Stimulated activated CD4-positive, alpha-beta T cell treated with anti-CD3 and anti-CD28 coated beads, Interleukin-12 subunit alpha, Interleukin-12 subunit beta, amount 100 ng/mL, for 48 hours (primary cell): ENCODE measurements around the gene UNC79.

Experiments
- DNase-seq, 3 donors: peaks; one replicate each; pipeline ENCODE4 v3.0.0-alpha.2; 2020; ENCODE audit warnings: low read depth in 2 of 3, low spot score in 1 of 3

UNC79 gene

DNA sequence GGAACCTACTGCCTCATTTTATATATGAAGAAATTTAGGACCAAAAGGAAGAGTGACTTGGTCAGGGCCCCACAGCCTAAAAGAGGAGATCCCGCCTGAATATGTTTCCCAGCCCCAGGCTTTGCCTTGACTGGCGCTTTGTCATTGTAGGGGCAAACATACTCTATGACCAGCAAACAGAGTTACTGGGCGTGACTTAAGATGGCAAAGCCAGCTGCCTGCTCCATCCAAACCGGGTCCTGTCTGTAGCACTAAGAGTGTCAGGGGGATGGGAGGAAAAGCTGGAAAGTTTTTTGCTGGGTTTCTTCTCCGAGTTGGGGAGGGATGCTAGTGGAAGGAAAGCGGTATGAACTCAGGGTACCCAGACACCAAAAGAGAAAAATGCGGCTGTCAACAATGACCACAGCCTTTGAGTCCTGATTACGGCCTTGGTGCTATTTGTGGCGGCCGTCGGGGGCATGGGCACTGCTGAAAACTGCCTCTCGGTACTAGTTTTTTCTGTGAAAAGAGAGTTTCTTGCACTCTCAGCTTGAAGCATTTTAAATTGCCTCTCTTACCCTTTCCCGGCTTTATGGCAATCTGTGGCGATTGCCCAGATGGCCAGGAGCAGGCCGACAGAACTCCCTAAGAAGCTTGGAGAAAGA is 274.9 kb downstream of the UNC79 start:
- DNase-seq: no peak

DNA sequence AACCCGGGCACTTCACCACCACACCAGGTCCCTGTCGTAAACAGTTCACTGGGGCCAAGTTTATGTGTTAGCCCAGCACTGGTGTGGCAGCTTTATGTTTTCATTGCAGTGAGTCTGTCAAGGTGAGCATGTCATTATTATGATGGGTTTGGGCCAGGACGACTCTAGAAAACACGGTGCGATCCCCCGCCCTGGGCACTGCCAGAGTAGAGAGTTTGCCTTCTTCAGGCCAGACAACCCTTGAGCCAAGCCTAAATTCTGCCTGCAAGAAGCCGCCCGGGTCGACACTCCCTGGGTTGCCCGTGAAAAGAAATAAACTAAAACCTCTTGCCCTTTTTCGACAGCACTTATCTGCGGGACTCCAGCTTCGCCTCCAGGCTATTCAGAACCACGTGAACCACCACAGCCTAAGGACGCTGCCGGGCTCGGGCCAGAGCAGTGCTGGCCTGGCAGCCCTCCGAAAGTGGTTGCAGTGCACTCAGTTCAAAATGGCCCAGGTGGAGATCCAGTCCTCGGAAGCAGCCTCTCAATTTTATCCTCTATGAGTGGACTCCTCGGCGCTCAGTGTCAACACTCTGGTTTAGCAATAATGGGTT is 275.7 kb downstream of the UNC79 start:
- DNase-seq: no peak

DNA sequence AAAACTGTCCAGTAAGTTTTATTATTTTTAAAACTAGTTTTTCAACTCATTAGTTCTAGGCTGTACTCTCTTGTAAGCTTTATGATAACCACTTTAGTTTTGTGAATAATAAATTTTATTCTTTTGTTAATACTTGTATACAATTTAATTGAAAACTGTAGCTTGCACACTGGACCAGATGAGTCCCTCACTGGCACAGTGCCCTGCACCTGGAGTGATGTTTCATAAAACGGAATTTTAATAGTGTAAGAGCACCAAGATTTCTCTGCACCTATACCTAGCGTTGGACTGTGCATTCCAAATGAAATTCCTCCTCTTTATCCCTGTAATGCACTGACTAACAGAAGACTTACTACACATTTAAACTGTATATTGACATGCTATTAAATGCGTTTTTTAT is 276.7 kb downstream of the UNC79 start:
- no peak for DNase-seq

DNA sequence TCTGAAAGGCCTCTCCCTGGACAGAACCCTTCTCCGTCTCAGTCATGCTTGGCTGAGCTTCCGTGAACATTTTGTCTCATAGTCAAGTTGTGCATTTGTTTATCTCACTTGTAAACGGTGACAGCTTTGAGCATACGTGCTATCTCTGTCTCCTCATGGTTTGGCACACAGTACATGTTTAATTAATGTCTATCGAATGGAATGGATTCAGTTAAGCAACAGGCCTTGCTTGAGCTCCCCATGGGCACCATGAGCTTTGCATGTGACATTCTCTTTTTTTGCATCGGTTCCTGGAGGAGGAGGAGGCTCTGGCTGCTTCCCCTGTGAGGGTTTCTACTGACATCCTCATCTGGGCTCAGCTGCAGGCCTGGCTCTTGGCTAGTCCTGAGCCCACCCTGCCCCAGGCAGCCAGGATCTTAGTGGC is 277.6 kb downstream of the UNC79 start:
- DNase-seq: no peak

DNA sequence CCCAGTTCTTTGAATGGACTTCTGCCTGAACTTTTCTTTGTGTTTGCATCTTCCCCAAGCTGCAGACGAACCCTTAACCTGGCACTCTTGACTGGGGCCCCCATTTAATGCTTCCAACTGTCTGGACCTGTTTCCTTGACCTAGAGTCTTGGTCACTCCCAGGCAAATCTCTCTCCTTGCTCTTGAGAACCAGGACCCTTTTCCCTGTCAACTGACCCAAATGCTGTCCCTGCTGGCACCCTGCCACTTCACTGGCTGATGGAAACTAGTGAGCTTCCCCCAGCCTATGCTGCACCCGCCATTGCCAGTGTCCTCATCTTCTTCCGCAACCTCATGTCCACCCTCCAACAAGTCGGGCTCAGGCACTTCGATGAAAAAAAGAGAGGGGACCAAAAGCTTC is 278.1 kb downstream of the UNC79 start:
- no peak for DNase-seq

DNA sequence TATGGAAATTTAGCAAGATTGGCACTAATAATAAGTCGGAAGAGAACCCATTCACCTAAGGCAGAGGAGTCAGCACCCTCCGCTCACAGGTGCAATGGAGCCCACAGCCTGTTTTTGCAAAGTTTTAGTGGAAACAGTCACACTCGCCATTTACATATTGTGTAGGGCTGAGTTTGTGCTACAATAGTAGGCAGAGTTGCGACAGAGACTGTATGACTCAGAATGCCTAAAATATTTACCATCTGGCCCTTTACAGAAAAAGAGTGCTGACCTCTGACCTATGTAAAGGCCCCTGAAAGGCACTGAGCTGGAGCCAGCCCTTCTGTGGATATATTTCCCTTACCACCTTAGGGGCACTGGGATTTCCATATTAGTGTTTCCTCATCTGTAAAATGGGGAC is 278.5 kb downstream of the UNC79 start:
- DNase-seq: no peak

DNA sequence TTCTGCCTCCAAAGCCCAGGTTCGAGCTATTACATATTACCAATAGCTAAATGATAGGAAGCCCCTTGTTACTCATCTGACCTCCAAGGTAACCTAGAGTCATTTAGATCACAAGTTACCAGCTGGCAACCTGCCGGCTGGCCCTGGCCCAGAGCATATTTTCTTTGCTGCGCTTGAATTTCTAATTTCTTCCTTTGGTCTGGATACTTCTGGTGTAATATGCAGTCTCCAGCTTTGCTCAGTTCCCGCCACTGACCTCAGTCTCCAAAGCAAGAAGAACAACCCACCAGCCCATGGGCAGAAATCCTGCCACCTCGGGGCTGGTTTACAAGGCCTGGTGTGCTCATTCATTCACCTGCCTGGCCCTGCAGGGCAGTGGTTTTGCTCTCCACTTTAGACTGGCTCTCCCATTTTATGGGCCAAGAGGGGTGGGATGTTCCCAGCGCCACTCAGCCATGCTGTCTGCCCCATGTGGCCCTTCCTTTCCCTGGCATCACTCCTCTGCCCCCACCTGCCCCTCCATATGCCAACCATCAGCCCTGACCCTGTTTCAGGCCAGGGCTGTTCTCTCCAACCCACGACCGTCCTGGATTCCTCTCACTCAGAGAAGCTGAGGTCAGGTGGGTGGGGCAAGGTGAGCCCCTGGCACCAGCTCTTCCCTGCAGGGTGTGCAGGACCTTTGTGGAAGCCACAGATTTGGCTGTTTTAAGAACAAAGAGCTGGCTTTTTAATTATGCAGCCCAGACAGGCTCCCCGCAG is 281.5 kb downstream of the UNC79 start:
- DNase-seq: no peak

DNA sequence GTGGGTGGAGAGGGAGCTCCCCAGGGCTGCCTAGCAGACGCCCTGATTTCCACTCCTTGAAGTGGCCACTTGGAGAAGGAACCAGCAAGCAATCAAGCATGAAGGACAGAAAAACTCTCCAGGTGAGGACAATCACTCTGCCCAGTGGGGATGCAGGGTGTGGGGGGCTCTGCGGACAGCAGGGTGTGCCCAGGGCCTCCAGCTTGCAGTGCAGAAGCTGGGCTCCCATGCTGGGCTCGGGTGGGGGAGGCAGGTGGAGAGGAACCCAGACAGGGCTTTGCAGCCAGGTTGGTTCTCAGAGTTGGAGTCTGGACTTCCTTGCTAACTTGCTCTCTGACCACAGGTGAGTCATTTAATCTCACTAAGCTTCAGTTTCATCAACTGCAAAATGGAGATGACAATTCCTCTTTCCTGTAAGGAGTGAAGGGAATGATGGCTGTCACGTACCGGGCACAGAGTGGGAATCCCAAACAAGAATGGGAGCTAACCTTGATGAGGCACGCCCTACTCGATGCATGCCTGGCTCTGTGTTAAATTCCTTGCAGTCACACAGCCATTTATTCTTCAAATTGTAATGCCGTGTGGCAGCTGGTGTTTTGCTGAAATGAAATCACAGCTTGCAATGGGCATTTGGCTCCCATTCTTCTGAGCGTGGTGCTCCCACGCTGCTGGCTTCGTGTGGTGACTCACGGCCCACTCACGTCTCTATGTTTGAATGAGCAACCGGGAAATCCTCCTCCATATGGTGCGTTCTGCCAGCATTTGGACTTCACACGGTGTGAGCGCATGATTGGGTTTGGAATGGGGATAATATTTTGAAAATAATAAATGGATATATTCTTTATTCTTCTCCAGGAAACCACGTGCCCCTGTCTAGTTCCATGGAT is 282.3 kb downstream of the UNC79 start:
- DNase-seq: no peak

DNA sequence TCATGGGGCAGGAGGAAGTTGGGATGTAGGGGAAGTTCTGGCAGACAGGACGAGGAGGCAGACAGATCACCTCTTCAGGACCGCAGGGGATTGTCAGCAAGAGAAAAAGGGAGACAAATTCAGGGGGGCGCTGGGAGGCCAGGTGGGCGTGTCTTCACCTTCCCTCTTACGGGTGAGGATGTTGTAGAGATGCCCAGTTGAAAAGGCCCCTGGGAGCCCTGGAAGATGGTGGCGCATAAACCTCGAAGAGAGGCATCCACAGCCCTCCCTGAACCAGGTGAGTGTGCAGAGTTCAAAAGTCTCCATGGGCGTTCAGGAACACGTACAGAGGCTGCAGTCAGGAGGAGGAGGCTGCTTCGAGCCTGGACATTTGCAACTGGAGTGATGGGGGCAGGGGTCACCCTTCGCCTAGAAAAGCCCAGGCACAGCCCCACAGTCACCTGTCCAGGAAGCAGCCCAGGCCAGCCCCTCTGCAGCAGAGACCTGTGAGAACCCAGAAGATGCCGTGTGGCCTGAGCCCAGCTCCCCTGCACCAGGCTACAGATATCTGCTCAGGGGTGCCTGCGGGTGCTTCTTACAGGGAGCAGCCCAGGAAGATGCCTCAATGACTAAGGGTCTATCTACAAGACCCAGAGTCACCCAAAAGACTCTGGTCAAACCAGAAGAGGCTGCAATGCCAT is 283.1 kb downstream of the UNC79 start:
- DNase-seq: no peak

DNA sequence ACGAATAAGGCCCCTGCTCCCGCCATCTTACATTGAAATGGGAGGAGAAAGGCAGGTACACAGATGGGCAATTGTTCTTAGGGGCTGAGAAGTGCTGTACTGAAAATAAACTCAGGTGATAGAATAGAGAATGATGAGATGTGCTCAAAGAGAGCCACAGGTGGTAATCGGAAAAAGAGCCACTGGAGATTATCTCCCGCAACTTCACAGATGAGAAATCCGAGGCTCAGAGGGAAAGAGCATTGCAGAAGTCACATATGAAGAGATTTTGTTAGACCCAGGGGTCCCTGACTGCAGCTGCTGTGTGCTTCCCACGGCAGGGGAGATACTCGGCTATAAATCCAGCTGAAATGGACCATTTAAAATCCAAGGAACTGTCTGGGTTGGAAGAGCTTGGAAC is 283.9 kb downstream of the UNC79 start:
- no peak for DNase-seq

DNA sequence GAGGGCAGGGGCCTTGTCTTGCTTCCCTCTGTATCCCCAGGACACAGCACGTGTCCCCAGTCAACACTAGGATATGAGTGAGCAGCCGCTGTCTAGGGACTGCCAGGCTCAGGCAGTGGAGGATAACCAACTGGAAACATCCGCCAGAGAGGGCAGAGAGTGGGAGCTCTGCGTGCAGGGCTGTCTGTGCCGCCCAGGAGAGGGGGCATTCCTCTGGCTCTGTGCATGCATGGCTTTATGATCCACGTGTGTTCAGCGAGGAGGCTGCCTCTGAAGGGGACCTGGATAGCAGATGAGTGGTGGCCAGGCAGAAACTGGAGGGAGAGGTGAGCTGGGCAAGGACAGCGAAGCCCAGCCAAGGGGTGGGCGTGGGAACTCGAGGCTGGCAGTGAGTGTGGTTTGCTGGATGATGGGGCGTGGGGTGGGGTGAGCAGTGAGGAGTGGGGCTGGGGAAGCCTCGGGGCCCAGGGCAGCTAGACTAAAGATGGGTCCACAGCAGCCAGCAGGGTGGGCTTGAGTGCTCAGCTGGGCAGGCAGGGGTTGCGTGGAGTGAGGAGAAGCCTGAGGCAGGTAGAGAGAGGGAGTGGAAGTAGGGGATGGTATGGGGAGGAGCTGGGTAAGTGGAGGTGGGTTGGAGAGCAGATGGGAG is 284.7 kb downstream of the UNC79 start:
- no peak for DNase-seq

DNA sequence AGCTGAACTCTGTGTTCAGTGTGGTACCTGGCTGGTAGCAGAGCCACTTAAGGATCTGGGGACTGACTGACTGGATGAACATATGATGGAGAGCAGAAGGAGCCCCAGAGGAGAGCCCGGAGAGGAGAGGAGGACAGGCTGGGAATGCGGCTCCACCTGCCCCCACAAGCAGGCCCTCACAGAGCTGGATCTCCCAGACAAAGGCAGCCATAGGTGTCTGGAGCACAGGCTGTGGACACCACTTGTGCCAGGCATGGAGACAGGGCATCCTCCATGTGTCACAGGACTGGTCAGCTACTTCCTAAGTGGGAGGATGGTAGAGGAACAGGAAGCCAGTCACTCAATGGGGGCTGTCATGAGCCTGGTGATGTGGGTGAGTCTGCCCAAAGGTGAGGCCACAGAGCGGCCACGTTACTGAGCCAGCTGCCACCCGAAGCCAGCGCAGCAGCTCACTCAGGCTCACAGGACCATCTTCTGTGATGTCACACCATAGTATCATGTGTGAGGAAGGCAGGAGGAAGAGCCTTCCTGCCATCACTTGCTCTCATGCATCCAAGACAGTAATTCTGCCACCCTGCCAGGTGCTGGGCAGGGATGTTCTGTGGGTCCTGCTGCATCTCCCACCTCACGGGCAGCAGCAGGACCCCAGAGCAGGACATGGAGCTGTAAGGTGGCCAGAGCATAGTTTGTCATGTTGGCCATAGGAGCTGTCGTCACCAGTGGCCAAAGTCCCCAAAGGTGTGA is 285.4 kb downstream of the UNC79 start:
- DNase-seq: no peak

DNA sequence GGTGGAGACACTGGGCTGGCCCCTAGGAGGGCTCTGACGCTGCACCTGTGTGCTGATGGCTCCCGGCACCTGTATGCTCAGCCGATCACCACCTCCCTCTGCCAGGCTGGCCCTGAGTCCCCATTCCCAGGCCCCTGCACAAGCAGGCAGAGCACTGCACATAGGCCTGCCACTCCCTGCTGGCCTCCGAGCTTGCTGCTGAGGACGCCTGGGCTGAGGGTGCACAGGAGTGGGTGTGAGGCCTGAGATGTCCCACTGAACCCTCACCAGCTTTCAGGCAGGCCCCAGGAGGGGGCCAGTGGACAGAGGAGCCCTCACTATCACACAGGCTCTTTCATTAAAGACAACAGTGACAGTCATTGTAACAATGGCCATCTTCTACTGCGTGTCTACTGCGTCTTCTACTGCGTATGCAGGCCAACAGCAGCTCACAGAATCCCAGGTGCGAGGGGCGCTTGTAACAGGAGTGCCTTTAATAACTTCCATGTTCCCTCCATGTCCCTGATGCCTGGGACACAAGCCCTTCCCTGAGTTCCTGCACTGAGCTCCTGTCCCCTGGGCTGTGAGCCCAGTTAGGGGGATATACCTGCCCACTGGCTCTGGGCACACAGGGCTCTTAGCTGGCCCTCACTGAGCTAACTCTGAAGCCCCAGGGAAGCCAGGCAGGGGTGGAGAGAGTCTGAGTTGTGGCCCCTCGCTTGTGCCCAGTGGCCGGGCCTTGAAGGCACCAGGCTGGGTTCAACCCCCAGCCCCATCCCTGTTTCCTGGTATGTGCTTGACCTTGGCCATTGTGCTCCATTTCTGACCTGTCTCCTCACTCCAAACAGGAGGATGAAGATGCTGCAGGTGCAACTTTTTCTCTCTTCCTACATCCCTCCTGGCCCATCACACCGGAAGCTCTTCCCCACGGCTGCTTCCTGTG is 286.3 kb downstream of the UNC79 start:
- DNase-seq: no peak

DNA sequence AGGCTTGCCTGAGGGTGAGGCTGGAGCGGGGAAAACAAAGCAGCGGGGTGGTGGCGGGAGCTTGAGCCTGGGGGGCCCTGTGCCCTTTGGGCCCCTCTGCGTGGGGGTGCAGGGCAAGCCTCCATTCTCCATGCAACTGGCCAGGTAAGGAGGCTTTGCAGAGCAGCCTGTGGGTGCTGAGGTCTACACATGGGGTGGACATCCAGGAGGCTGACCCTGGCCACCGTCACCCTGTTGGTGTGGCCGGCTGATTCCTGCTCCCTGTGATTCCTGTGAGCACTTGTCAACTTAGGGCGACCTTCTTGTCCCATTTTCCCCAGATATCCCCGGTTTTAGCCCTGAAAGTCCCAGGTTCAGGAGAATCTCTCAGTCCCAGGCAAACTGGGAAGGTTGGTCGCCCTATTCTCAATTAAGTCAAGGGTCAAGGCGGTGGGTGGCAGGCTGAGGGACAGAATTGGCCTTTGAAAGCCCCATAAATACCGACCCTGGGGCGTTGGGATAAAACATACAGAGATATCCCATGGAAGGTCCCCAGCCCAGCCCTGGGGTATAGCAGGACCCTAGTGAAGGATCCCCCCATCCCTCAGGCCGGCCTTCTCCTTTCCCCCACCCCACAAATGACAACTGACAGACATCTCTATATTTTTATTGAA is 287.1 kb downstream of the UNC79 start:
- DNase-seq: no peak

DNA sequence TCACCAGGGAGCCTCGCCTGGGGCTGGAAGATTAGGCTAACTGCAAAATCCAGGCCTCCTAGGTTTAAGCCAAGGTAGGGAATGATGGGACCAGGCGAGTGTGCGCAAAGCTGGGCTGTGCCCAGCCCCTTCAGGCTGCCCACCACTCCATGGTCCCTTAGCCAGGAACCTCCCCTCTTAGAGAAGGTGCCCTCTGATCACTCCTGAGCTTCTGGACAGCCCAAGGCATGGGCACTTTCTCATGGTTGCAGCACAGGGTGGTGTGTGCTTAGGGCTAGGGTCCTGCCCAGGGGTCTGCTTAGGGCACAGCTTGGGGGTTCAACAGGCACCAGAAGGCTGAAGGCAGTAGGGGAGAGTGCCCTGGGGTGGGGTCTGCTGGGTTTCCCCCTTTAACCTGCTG is 288.5 kb downstream of the UNC79 start:
- no peak for DNase-seq

DNA sequence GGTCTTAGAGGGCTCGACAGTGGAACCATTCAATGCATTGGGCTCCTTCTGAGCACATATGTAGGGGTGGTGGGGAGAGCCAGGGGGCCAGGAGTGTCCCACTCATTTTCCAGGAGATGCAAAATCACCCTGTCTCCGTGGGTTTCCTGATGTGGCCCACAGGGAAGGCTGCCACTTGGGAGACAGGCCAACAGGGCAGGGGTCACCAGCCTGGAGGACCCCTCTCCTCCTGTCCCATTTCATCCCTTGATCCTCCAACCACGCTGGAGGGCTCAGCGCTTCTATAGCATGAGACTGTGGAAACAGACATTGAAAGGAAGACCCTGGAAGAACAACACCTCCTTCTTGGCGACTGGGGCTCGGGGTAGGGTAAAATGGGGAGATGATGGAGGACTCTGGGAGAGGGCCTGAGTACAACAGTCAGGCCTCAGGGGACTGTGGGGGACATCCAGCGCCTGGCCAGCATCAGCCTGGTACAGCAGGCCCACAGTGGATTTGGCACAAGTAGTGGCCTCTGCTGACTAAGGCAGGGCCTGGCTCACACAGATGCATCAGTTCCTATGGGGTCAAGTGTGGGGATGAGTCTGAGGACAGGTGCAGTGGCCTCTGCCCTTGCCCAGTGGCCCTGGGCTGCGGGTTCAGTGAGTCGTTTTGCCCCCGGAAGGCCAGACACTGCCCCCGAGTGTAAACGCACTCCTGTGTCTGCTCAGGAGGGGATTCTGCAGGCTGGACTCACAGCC is 289.5 kb downstream of the UNC79 start:
- no peak for DNase-seq

DNA sequence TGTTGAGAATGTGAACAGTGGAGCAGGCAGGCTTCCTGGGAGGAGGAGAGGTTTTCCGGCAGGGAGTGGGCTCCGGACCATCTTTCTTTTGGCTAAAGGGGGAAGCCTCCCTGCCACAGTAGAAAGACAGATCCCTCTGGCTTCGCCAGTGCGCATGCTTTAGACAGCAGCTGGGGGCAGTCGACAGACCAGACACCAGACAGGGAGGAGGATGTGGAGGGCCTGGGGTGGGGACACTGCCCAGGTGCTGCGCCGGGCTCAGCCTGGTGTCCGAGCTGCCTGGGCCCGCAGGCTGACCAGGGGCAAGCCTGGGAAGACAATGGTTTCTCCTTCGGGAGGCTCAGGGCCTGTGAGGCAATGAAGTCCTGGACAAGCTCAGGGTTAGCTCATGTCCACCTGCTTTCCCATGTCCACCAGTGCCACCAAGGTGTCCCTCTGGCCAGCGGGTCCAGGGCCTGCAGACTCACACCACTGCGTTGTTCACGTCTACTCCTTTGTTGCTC is 290.3 kb downstream of the UNC79 start:
- no peak for DNase-seq
